Measurements from ENCODE around the gene LCNL1.
"Not testable (repeated sequence)": the region's sequence is repeated elsewhere in the genome, so short reads cannot be mapped to it uniquely, and the experiment has no call there.

Gene LCNL1

DNA sequence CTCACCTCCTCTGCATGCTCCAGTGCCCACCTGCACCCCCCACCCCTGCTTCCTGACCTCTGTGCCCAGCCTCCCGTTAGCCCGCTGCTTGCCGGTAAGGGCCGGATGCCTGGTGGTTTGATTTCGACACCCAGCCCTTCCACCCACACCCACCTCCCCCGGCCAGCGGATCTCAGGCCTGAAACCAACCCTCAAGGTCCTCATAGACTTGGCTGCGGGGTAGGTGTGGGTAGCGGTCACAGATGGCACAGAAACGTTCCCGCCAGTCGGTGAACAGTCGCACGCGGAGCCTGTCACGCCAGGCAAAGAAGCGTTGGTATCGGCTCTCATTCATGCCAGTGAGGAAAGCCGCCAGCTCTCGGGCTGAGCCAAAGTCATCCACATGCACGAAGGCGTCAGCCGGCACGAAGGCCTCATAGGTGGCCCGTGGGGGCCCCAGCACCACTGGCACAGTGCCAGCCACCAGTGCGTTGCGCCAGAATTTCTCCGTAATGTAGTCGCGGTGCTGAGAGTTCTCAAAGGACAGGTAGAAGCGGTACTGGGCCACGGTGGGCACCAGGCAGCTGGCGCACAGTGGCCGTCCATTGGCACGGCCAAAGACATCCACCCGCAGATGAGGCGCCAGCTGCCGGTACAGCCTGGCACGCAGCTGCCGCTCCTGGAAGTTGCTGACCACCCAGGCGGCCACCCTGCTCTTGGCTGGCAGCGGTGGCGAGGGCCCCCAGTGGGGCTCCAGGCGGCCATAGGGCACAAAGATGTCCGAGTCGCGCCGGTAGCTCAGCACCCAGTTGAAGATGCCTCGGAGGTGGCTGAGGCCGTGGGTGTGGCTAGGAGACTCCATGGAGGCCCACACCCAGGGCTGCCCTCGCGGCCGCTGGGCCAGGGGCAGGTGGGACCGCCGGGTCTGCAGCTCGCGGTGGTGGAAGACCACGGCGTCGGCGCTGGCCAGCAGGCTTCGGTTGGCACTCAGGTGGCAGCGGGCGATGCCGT, 48.0 kb downstream of the LCNL1 start:
- Histone ChIP-seq H3K79me2 (peaks cover 3% of the 10 kb centered on the region), H2AFZ (no peak overlapping the region), H3K36me3 (ENCODE audit: control insufficient read depth, insufficient read depth, low read length) (no peaks in the 10 kb centered on the region), H3K4me3 (ENCODE audit: low read depth, low read length) (no peak overlapping the region), H3K9ac (no peak overlapping the region), H3K27me3 (ENCODE audit: control insufficient read depth, insufficient read depth, low read length) (no peaks in the 10 kb centered on the region), H3K27ac (no peak overlapping the region), H3K4me1 (peaks cover 12% of the 10 kb centered on the region), H3K9me3 (ENCODE audit: control insufficient read depth, low read length) (no peaks in the 10 kb centered on the region), H3K4me2 (ENCODE audit: low read length) (no peak overlapping the region)
- TF ChIP-seq, protein P1, sequence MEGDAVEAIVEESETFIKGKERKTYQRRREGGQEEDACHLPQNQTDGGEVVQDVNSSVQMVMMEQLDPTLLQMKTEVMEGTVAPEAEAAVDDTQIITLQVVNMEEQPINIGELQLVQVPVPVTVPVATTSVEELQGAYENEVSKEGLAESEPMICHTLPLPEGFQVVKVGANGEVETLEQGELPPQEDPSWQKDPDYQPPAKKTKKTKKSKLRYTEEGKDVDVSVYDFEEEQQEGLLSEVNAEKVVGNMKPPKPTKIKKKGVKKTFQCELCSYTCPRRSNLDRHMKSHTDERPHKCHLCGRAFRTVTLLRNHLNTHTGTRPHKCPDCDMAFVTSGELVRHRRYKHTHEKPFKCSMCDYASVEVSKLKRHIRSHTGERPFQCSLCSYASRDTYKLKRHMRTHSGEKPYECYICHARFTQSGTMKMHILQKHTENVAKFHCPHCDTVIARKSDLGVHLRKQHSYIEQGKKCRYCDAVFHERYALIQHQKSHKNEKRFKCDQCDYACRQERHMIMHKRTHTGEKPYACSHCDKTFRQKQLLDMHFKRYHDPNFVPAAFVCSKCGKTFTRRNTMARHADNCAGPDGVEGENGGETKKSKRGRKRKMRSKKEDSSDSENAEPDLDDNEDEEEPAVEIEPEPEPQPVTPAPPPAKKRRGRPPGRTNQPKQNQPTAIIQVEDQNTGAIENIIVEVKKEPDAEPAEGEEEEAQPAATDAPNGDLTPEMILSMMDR (IDR thresholded peaks at IDR 0.05), result no peak

DNA sequence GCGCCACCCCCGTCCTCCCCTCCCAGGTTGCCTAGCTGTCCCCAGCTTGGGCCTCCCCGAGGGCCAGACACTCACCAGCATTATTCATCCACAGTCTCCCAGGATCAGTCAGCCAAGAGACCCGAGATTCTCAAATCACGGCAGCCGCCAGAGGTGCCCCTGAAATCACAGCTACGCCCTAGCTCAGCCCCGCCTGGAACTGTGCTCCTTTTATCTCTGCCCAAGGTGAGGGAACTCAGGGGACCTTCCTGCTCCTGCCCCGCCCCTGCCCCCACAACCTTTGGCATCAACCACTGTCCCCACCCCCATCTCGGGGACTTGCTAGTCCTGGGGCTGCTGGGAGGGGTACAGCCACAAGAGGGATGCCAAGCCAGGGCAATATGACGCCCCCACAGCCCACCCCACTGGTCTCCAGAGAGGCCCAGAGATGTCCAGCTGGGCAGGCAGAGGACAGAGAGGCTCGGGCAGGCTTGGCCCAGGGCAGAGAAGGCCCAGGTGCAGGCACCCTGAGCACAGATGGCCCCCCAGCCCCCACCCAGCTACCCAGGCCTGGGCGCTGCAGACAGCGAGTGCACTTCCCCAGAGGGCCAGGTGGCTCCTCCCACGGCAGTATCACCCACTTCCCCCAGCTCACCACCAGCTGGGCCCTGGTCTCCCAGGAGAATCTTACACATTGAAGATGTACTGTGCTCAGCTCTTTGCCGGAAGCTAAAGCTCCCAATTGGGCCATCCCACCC, 49.3 kb downstream of the LCNL1 start, which contains the start of gene FUT7:
FUT7 (minus strand) TSS at position 185 of the 737 bp plus-strand sequence; CDS start at position 88, 97 bp downstream.
- Histone ChIP-seq H3K9ac (no peak within 1 kb of the TSS), H3K79me2 (peaks cover 2% of the 10 kb centered on the region), H3K9me3 (ENCODE audit: control insufficient read depth, low read length) (no peaks in the 10 kb centered on the region), H2AFZ (no peak within 1 kb of the TSS), H3K27me3 (ENCODE audit: control insufficient read depth, insufficient read depth, low read length) (no peaks in the 10 kb centered on the region), H3K36me3 (ENCODE audit: control insufficient read depth, insufficient read depth, low read length) (no peaks in the 10 kb centered on the region), H3K4me1 (peaks cover 5% of the 10 kb centered on the region), H3K4me2 (ENCODE audit: low read length) (no peak within 1 kb of the TSS), H3K4me3 (ENCODE audit: low read depth, low read length) (no peak within 1 kb of the TSS), H3K27ac (no peak within 1 kb of the TSS)
- TF ChIP-seq, protein P1 (IDR thresholded peaks at IDR 0.05), result no peak

DNA sequence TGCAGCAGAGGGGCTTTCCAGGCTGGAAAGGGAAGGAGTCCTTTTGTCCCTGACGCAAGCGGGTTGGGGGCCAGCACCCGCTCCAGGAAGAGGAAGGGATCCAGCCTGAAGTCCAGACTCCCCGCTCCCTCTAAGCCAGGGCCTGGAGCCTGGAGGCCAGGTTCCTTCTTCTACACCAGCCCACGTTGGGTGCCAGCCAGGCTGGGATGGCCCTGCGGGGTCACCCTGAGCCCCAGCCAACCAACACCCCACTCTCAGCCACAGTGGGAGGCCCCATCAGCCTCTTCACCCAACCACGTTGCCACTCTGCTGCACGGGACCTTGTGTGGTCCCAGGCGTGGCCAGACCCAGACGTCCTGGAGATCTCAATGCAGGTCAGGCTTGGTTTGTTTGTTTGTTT, 50.1 kb downstream of the LCNL1 start:
- Histone ChIP-seq H3K9ac (no peak overlapping the region), H3K4me1 (peaks cover 3% of the 10 kb centered on the region), H3K27ac (no peak overlapping the region), H3K4me3 (ENCODE audit: low read depth, low read length) (no peak overlapping the region), H3K27me3 (ENCODE audit: control insufficient read depth, insufficient read depth, low read length) (no peaks in the 10 kb centered on the region), H2AFZ (no peak overlapping the region), H3K36me3 (ENCODE audit: control insufficient read depth, insufficient read depth, low read length) (no peaks in the 10 kb centered on the region), H3K4me2 (ENCODE audit: low read length) (no peak overlapping the region), H3K79me2 (no peaks in the 10 kb centered on the region), H3K9me3 (ENCODE audit: control insufficient read depth, low read length) (no peaks in the 10 kb centered on the region)
- TF ChIP-seq, protein P1 (IDR thresholded peaks at IDR 0.05), result no peak

DNA sequence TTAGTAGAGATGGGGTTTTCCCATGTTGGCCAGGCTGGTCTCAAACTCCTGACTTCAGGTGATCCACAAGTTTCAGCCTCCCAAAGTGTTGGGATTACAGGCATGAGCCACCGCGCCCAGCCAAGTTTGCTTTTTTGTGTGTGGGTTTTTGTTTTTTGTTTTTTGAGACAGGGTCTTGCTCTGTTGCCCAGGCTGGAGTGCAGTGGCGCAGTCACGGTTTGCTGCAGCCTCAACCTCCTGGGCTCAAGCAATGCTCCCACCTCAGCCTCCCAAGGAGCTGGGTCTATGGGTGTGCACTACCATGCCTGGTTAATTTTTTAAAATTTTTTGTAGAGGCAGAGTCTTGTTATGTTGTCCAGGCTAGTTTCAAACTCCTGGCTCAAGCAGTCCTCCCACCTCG, 50.7 kb downstream of the LCNL1 start:
- not testable (repeated sequence) for H3K27ac ChIP-seq; H3K27me3 ChIP-seq (ENCODE audit: control insufficient read depth, insufficient read depth, low read length); H3K79me2 ChIP-seq; H3K9ac ChIP-seq; H3K36me3 ChIP-seq (ENCODE audit: control insufficient read depth, insufficient read depth, low read length); H3K4me3 ChIP-seq (ENCODE audit: low read depth, low read length); H2AFZ ChIP-seq; H3K4me2 ChIP-seq (ENCODE audit: low read length); H3K4me1 ChIP-seq; H3K9me3 ChIP-seq (ENCODE audit: control insufficient read depth, low read length)

DNA sequence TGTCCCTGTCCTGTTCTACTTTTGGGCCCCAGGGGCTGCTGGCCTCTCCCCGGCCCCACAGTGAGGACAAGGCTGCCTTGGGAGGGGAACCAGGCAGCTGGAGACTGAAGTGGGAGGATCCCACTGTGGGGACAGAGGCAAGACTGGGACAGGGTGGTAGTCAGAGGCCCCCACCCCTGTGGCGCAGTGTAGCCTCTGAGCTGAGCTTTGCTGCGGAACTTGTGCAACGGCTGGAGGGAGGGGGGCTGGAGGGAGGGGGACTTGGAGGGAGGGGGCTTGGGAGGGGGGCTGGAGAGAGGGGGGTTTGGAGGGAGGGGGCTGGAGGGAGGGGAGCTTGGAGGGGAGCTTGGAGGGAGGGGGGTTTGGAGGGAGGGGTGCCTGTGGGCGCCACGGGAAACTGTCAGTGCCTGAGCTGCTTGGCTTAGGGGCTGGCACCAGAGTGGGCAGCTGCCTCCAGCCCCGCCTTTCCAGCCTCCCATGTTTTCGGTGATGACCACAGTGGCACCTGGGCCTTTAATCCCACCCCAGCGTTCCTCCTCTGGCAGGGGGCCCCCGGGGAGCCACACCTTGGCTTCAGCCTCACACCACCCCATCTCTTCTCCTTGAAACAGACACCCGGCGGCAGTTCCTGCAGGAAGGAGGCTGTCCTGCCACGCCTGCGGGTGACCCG, 51.4 kb downstream of the LCNL1 start:
- Histone ChIP-seq H3K4me2 (ENCODE audit: low read length) (no peak overlapping the region), H3K79me2 (no peaks in the 10 kb centered on the region), H3K36me3 (ENCODE audit: control insufficient read depth, insufficient read depth, low read length) (no peaks in the 10 kb centered on the region), H3K4me3 (ENCODE audit: low read depth, low read length) (no peak overlapping the region), H2AFZ (no peak overlapping the region), H3K27ac (no peak overlapping the region), H3K9me3 (ENCODE audit: control insufficient read depth, low read length) (no peaks in the 10 kb centered on the region), H3K4me1 (peaks cover 1% of the 10 kb centered on the region), H3K9ac (no peak overlapping the region), H3K27me3 (ENCODE audit: control insufficient read depth, insufficient read depth, low read length) (no peaks in the 10 kb centered on the region)
- TF ChIP-seq, protein P1 (IDR thresholded peaks at IDR 0.05), result no peak
